RKO (cell line): Measurements from ENCODE around the gene BLZF1.
"Not testable (repeated sequence)": the region's sequence is repeated elsewhere in the genome, so short reads cannot be mapped to it uniquely, and the experiment has no call there.

Experiments used
- DNase-seq: peaks from one replicate; pipeline ENCODE4 v3.0.0-alpha.2; 2016; ENCODE audit warnings: low spot score

BLZF1 gene

DNA sequence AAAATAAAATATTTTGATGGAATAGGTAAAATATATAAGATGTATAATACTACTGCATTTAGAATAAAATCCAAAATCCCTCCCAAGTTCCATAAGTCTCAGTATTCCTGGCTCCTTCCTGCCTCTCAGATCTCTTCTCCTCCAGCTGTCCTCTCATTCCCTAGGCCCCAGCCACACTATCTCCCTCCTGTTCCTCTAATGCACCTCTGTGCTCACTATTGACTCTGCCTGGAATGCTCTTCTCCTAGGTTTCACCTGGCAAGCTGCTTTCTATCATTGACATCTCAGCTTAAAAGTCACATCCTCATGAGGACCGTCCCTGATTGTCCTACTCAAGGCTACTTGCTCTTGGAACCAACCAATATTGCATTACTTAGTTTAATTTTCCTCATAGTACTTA lies 7.6 kb upstream of the BLZF1 start:
- no peak for DNase-seq

DNA sequence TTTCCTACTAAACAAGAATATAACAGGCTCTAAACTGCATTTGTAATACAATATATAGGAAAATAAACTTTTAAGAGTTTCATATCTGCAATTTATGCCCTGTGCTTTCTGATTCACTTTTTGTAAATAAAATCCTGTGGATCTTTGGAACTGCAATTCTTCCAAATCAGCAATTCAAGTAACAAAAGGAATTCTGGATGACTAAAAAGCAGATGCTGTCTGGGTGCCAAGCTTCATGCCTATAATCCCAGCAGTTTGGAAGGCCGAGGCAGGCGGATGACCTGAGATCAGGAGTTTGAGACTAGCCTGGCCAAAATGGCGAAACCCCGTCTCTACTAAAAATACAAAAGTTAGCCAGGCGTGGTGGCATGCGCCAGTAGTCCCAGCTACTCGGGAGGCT lies 6.7 kb upstream of the BLZF1 start:
- DNase-seq, result no peak

DNA sequence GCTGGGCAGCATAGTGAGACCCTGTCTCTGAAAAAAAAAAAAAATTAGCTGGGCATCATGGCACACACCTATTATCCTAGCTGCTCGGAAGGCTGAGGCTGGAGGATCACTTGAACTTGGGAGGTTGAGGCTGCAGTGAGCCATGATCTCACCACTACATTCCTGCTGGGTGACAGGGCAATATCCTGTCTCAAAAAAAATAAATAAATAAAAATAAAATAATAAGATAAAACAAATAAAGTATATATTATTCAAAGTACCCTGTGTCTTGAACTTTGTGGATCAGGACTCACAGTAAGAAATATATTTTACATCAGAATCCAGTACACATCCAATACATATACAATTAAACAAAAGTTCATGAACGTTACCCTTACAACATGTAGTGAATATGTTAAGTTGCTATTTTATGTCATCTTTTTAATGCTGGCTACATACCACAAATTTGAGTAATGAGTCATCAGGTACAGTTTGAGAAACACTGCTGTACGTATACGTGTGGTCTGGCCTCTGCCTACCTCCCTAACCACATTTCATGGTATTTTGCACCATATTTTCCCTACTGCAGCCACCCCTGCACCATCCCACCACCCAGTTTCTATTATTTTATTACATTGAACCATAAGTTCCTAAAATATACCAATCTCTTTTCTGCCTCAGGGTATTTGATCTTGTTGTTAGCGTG lies 4.8 kb upstream of the BLZF1 start:
- peak; percentile 31 for DNase-seq

DNA sequence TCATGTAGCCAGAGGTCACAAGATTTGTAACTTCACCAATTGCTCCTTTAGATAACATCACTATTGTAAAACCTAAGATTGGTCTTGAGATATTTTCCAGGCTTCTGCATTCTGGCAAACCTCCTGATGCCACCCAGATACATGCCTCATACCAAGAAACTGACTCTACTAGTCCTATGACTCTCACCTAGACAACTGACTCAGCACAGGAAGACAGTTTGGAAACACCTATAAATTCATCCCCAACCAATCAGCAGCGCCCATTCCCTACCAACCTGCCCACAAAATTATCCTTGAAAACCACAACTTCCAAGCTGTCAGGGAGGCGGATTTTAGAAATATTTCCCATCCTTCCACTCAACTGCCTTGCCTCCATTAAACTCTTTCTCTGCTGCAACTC lies 3.0 kb upstream of the BLZF1 start:
- no peak for DNase-seq

DNA sequence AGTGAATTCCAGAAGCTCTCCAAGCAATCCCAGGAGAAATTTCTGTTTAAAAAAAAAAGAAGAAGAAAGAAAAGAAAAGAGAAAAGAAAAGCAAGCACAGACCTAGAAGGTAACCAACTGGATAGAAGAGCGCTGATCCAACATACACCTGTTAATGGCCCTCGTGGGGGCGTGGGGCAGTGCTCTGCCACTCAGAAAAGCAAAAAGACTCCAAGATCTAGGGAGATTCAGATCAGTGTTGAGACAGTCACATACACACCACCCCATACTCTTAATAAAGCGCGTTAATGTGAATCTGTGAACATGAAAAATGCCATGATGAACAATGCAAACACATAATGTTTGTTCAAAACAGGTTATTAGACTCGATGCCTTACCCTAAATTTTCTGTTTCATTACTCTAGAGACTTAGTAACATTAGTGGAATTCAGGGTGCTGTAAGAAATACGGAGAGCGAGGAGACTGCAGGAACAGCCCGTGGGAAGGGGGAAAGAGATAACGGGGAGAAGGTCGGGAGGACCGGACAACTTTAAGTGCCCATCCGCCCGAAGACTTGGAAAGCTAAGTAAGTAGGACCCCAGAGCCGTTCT lies 804 bp upstream of the BLZF1 start:
- DNase-seq, result peak; percentile 51

DNA sequence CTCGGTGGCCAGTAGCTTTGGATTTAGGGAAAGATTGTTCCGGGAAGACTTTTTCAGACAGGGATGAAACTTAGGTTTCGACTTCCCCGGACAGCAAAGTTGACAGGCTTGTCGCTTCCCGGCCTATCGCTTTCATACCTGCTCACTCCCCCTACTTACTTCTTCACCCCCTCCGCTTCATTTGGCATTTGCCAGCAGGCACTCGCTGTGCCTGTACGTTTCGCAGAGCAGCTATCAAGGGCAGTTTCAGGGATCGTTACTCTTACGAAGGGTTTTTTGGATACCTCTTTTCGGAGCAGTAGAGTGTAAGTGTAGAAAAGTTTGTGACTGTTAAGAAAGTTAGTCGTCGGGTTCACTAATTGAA lies 393 bp downstream of the BLZF1 start:
- DNase-seq, result peak; percentile 44

DNA sequence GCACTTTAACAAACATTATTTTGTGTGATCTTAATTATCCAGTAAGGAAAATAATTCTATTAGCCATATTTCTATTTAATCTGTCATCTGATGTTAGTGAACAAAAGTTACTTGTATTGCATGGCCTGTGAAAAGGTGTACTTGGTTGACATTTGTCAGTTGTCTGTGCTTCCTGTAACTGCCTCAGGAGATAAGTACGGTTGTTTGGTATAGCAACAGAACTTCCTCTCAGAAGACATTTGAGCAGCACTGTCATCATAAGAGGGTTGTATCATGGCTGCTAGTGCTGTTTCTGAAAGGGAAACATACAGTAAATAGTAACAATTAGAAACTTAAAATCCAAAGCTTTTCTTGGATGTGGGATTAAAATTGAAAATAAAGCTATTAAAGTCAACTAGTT lies 3.4 kb downstream of the BLZF1 start:
- no peak for DNase-seq

DNA sequence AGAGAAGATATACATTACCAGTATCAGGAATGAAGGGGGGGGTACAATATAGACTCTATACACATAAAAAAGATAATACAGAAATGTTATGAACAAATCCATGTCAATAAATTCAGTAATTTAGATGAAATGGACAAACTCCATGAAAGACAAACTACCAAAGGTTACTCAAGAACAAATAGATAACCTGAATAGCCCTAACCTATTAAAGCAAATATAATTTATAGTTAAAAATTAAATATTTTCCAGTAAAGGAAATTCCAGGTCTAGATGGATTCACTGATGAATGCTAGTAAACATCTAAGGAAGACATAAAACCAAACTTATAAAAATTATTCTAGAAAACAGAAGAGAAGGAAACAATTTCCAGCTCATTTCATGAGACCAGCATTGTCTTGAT lies 13.2 kb downstream of the BLZF1 start:
- no peak for DNase-seq

DNA sequence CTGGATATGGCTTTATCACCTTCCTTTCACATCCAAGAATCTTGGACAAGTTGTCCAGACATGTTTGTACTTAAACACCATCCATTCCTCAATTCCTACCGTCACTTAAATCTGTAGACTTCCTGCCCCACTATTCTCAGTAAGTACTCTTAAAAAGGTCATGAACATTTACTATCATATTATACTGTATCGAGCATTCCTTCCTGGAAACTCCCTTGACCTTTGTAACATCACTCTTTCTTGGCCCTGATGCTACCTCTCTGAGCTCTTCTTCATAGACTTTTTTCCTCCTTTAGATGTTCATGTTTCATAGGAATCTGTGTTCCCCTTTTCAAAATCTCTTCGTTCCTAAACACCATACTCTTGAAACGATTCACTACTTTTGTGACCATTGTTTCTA lies 15.5 kb downstream of the BLZF1 start:
- DNase-seq, result no peak

DNA sequence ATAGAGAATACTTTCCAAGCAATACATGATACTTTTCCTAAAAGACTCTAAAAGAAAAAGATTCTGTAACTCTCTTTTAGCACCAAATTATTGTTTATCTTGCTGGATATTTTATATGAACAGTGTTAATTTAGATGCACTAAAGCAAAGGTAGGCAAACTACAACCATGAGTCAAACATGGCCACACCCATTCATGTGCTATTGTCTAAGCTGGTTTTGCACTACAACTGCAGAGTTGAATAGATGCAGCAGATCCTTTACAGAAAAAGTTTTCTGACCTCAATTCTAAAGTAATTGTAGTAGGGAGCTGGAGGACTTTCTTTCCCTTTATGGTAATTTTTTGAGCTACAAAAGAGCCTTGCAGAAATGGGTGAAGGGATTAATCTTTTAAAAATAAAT lies 19.4 kb downstream of the BLZF1 start:
- no peak for DNase-seq

DNA sequence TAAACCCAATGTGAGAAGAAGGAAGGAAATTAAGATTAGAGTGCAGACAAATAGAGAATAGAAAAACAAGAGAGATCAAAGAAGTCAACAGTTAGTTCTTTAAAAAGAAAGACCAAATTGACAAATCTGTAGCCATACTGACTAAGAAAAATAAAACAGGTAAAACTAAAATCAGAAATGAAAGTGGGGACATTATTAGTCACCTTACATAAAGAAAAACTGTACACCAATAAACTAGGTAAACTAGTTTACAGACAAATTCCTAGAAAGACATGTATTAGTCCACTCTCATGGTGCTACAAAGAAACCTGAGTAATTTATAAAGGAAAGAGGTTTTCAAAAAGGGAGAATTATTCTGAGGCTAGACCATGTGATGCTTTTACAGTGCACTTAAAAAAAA lies 22.3 kb downstream of the BLZF1 start:
- no peak for DNase-seq

DNA sequence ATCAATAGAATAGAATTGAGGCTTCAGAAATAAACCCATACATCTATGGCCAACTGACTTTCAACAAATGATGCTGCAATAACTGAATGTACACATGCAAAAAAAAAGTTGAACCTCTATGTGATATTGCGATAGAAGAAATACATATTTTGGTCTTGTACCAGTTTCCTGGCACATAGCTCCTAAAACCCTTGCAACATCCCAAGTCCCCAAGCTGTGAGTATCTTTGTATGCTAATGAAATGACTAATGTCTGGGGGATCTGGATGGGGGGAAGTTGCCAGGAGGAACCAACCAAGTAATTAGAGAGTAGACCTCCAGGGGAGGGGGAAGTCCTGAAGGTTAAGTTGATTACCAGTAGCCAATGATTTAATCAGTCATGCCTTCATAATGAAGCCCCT lies 24.4 kb downstream of the BLZF1 start:
- DNase-seq, result no peak

DNA sequence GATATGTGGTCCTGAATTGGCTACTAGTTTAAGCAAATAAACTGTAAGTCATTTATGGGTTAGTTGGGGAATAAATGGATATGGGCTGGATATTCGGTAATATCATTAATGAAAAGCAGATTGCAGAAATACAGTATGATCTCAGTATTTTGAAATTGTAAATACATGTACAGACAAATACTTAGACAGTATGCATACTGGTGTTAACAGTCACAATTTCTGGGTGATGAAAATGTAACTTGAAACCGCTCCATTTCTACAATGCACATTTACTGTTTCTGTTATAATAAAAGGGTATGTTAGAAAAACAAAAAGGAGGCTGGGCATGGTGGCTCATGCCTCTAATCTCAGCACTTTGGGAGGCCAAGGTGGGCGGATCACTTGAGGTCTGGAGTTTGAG lies 28.0 kb downstream of the BLZF1 start:
- DNase-seq, result no peak

DNA sequence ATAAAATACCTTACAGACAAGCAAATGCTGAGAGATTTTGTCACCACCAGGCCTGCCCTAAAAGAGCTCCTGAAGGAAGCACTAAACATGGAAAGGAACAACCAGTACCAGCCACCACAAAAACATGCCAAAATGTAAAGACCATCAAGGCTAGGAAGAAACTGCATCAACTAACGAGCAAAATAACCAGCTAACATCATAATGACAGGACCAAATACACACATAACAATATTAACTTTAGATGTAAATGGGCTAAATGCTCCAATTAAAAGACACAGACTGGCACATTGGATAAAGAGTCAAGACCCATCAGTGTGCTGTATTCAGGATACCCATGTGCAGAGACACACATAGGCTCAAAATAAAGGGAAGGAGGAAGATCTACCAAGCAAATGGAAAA lies 34.6 kb downstream of the BLZF1 start:
- not testable (repeated sequence) for DNase-seq

DNA sequence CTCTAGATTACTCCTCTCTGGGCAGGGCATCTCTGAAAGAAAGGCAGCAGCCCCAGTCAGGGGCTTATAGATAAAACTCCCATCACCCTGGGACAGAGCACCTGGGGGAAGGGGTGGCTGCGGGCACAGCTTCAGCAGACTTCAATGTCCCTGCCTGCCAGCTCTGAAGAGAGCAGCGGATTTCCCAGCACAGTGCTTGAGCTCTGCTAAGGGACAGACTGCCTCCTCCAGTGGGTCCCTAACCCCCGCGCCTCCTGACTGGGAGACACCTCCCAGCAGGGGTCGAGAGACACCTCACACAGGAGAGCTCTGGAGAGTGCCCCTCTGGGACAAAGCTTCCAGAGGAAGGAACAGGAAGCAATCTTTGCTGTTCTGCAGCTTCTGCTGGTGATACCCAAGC lies 40.3 kb downstream of the BLZF1 start:
- not testable (repeated sequence) for DNase-seq

DNA sequence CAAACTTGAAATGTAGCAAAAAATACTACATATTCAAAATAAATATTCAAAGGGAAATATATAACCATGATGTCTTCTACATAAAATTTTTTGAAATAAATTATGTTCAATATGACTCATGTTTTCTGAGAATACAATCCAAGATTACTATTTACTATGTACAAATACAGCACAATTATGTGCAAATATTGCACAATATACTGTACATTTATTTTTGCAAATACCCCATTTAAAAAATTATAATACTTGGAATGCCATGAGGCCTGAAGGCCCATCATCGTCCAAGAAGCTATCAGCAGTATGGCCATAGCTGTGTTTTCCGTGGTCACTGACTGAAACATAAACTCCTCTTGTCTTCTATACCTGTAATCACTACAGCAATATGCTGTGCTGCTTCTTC lies 47.0 kb downstream of the BLZF1 start:
- DNase-seq, result no peak

DNA sequence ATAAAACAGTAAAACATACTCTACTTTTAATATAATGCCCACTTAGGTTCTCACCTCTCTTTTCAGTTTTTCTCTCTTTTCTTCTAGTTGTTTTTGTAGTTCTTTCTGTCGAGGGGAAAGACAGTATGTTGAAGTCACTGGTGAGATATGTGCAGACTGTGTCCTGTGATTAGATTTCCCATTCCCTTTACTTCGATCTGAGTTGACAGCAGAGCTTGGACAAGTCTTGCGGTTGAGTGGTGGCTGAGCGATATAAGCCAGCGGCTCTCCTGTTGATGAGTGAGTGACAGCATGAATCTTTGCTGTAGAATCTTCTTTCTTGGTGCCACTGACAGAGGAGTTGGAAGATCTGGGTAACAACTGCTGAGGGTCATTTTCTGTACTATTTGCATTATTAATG lies 53.3 kb downstream of the BLZF1 start:
- DNase-seq, result no peak

DNA sequence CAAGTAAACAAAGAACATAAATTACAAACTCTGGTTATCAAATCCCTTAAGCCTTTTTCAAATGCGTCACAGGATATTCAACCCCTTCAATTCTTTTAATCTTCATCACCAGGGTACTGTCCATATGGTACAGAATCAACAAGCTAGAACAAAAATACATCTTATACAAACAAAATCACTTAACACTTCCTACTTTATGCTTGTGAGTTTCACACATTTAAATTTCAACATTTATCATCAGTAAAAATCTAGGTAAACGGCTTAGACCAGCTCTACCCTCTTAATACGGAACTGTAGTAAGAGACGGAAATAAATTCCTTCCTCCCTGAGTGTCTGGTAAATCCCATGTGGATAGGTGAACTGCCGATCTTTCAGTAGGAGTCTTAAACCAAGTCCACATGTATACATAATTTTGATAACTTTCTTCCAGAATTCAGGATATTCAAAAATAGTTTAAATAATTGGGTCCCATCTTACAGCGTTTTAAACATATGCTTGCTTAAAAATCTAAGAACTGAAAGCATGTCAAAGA lies 58.2 kb downstream of the BLZF1 start:
- no peak for DNase-seq

DNA sequence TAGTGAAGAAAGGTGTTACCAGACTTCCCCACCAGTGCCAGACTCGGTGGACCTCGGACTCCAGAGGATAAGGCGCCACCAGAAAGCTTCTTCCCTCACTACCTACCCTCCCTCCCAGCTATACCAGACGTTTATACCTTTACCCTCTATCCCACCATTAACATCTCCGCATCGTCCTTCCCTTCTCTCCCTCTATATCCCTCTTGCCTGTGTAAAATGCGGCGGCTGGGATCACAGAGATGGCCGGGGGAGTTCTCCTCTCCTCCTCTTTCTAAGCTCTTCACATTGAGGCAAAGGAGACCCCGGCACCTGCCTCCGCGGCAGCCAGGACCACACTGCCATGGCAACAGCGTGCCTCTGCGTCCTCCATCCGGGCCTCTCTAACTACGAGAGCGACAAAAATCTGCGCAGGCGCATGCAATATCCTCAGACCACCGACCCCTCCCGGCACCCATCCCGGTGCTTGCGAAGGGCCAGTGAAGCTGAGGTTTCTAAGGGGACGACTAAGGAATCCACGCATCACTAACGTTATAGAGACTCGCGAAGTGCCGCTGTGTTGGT lies 59.2 kb downstream of the BLZF1 start, which contains the start of gene CCDC181:
Gene CCDC181 (minus strand): TSS at position 394 of the 561 bp plus-strand sequence. CDS start 2,547 bp downstream, outside the sequence.
- DNase-seq, result no peak
